ENCODE results near the gene FOXA2.

FOXA2 gene

GRCh38 chr20:22584922-22585785, 782 bp upstream of the FOXA2 start:
- TF ChIP-seq CTCF (conservative IDR thresholded peaks at IDR 0.05) (no peak), ZFX (IDR thresholded peaks at IDR 0.05) (no peak)
- no peak overlapping the region for H3K27ac ChIP-seq

- no peak for TF ChIP-seq CTCF (conservative IDR thresholded peaks at IDR 0.05)
- no peak for TF ChIP-seq ZFX (IDR thresholded peaks at IDR 0.05)
- no peak overlapping the region for H3K27ac ChIP-seq
These were observed 425 bp downstream of the FOXA2 start for GRCh38 chr20:22583773-22584521.

GRCh38 chr20:22582964-22583772, 1.2 kb downstream of the FOXA2 start:
- no peak overlapping the region for H3K27ac ChIP-seq
- TF ChIP-seq CTCF (conservative IDR thresholded peaks at IDR 0.05), result peak; percentile 13
- TF ChIP-seq ZFX (IDR thresholded peaks at IDR 0.05), result no peak

- H3K27ac ChIP-seq, result no peak overlapping the region
- TF ChIP-seq ZFX (IDR thresholded peaks at IDR 0.05) (no peak), CTCF (conservative IDR thresholded peaks at IDR 0.05) (no peak)
These were observed 1.9 kb downstream of the FOXA2 start for GRCh38 chr20:22582386-22582963.

- no peak overlapping the region for H3K27ac ChIP-seq
- TF ChIP-seq ZFX (IDR thresholded peaks at IDR 0.05), result no peak
- no peak for TF ChIP-seq CTCF (conservative IDR thresholded peaks at IDR 0.05)
These were observed 2.7 kb downstream of the FOXA2 start for GRCh38 chr20:22581437-22582385.

Measured in C4-2B (cell line).